HTR-8/SVneo (cell line): Measurements from ENCODE around the gene NDUFA5.
A peak's percentile ranks its signal among the peaks of the same experiment; 100 is the strongest.
"Not testable (repeated sequence)": the region's sequence is repeated elsewhere in the genome, so short reads cannot be mapped to it uniquely, and the experiment has no call there.

Experiments
- DNase-seq: peaks from one replicate; pipeline ENCODE4 v3.0.0; 2011; ENCODE audit warnings: low spot score, mixed read lengths; ENCODE audit not compliant: insufficient read length
- FAIRE-seq: peaks from 2 replicates; lab custom pipeline; 2011; peaks lifted over from hg19 to GRCh38; lab: Jason Lieb, UNC

Gene NDUFA5

GRCh38 chr7:123558289-123558874 is 764 bp upstream of the NDUFA5 start:
- FAIRE-seq (no peak), DNase-seq (no peak)

GRCh38 chr7:123557016-123557397 is 611 bp downstream of the NDUFA5 start:
- no peak for FAIRE-seq
- no peak for DNase-seq

- DNase-seq (no peak), FAIRE-seq (no peak)
Measured at GRCh38 chr7:123555484-123555883, 2.1 kb downstream of the NDUFA5 start.

GRCh38 chr7:123553159-123553558 is 4.5 kb downstream of the NDUFA5 start:
- DNase-seq (no peak), FAIRE-seq (no peak)

- no peak for FAIRE-seq
- no peak for DNase-seq
Measured at GRCh38 chr7:123552641-123553040, 5.0 kb downstream of the NDUFA5 start.

- not testable (repeated sequence) for DNase-seq, FAIRE-seq
Measured at GRCh38 chr7:123552134-123552533, 5.5 kb downstream of the NDUFA5 start.

GRCh38 chr7:123548406-123548805 is 9.2 kb downstream of the NDUFA5 start:
- FAIRE-seq (no peak), DNase-seq (no peak)

GRCh38 chr7:123539871-123540270 is 17.7 kb downstream of the NDUFA5 start:
- FAIRE-seq (no peak), DNase-seq (no peak)

- DNase-seq: no peak
Measured at GRCh38 chr7:123538897-123539296, 18.7 kb downstream of the NDUFA5 start.

GRCh38 chr7:123538189-123538714 is 19.4 kb downstream of the NDUFA5 start:
- FAIRE-seq (no peak), DNase-seq (peak; percentile 36)

More at GRCh38 chr7:123538897-123539296, 18.7 kb downstream of the NDUFA5 start:
- no peak for FAIRE-seq

- no peak for FAIRE-seq
- no peak for DNase-seq
Measured at GRCh38 chr7:123537026-123537642, 20.5 kb downstream of the NDUFA5 start.

GRCh38 chr7:123535517-123535916 is 22.1 kb downstream of the NDUFA5 start:
- DNase-seq: no peak
- FAIRE-seq: no peak

GRCh38 chr7:123534383-123535260 is 23.0 kb downstream of the NDUFA5 start, which contains the start of gene IQUB:
TSS of gene IQUB (minus strand) at chr7:123534595. CDS start at chr7:123512340, 22,255 bp downstream.
- DNase-seq: peak; percentile 85
- peak; percentile 57 for FAIRE-seq

- FAIRE-seq (no peak), DNase-seq (no peak)
Measured at GRCh38 chr7:123533929-123534382, 23.7 kb downstream of the NDUFA5 start.

- DNase-seq: no peak
- no peak for FAIRE-seq
Measured at GRCh38 chr7:123533553-123533917, 24.1 kb downstream of the NDUFA5 start.

- not testable (repeated sequence) for FAIRE-seq, DNase-seq
Measured at GRCh38 chr7:123532788-123533552, 24.6 kb downstream of the NDUFA5 start.

- DNase-seq, FAIRE-seq: not testable (repeated sequence)
Measured at GRCh38 chr7:123532343-123532742, 25.3 kb downstream of the NDUFA5 start.

GRCh38 chr7:123530035-123530591 is 27.5 kb downstream of the NDUFA5 start:
- not testable (repeated sequence) for FAIRE-seq, DNase-seq

GRCh38 chr7:123528265-123528664 is 29.4 kb downstream of the NDUFA5 start:
- no peak for DNase-seq
- no peak for FAIRE-seq
